Measurements from ENCODE around the gene PLEKHH1.
"Not testable (repeated sequence)": the region's sequence is repeated elsewhere in the genome, so short reads cannot be mapped to it uniquely, and the experiment has no call there.

Gene PLEKHH1

GRCh38 chr14:67533754-67534085 lies 630 bp downstream of the PLEKHH1 start:
- no peak for DNase-seq (ENCODE audit: low spot score)

GRCh38 chr14:67536087-67536486 lies 3.0 kb downstream of the PLEKHH1 start:
- DNase-seq (ENCODE audit: low spot score), result peak; percentile 59

- DNase-seq (ENCODE audit: low spot score), result no peak
These were observed 4.6 kb downstream of the PLEKHH1 start for GRCh38 chr14:67537736-67538135.

- no peak for DNase-seq (ENCODE audit: low spot score)
These were observed 5.4 kb downstream of the PLEKHH1 start for GRCh38 chr14:67538501-67538900.

- DNase-seq (ENCODE audit: low spot score), result peak; percentile 97
These were observed 6.0 kb downstream of the PLEKHH1 start for GRCh38 chr14:67539116-67539515.

- DNase-seq (ENCODE audit: low spot score), result no peak
These were observed 8.6 kb downstream of the PLEKHH1 start for GRCh38 chr14:67541448-67542387.

GRCh38 chr14:67542620-67543019 lies 9.5 kb downstream of the PLEKHH1 start:
- DNase-seq (ENCODE audit: low spot score), result not testable (repeated sequence)

- no peak for DNase-seq (ENCODE audit: low spot score)
These were observed 11.5 kb downstream of the PLEKHH1 start for GRCh38 chr14:67544590-67544989.

- no peak for DNase-seq (ENCODE audit: low spot score)
These were observed 14.2 kb downstream of the PLEKHH1 start for GRCh38 chr14:67547224-67547780.

GRCh38 chr14:67549734-67550133 lies 16.6 kb downstream of the PLEKHH1 start:
- DNase-seq (ENCODE audit: low spot score), result no peak

GRCh38 chr14:67551123-67551522 lies 18.0 kb downstream of the PLEKHH1 start:
- DNase-seq (ENCODE audit: low spot score), result no peak

- no peak for DNase-seq (ENCODE audit: low spot score)
These were observed 18.9 kb downstream of the PLEKHH1 start for GRCh38 chr14:67551940-67552339.

- DNase-seq (ENCODE audit: low spot score), result no peak
These were observed 20.5 kb downstream of the PLEKHH1 start for GRCh38 chr14:67553547-67553946.

- no peak for DNase-seq (ENCODE audit: low spot score)
These were observed 21.3 kb downstream of the PLEKHH1 start for GRCh38 chr14:67554341-67554740.

- no peak for DNase-seq (ENCODE audit: low spot score)
These were observed 22.5 kb downstream of the PLEKHH1 start for GRCh38 chr14:67555518-67556090.

GRCh38 chr14:67556671-67557070 lies 23.6 kb downstream of the PLEKHH1 start:
- DNase-seq (ENCODE audit: low spot score), result no peak

- DNase-seq (ENCODE audit: low spot score), result no peak
These were observed 24.0 kb downstream of the PLEKHH1 start for GRCh38 chr14:67557118-67557517.

- DNase-seq (ENCODE audit: low spot score), result no peak
These were observed 24.6 kb downstream of the PLEKHH1 start for GRCh38 chr14:67557656-67558055.

- no peak for DNase-seq (ENCODE audit: low spot score)
These were observed 26.5 kb downstream of the PLEKHH1 start for GRCh38 chr14:67559639-67560038.

GRCh38 chr14:67562025-67562775 lies 29.1 kb downstream of the PLEKHH1 start:
- no peak for DNase-seq (ENCODE audit: low spot score)

- DNase-seq (ENCODE audit: low spot score), result no peak
These were observed 29.7 kb downstream of the PLEKHH1 start for GRCh38 chr14:67562776-67563150.

GRCh38 chr14:67564236-67564635 lies 31.1 kb downstream of the PLEKHH1 start:
- DNase-seq (ENCODE audit: low spot score), result no peak

- no peak for DNase-seq (ENCODE audit: low spot score)
These were observed 33.8 kb downstream of the PLEKHH1 start for GRCh38 chr14:67566908-67567307.

Measured in putamen (tissue), 1 donor.